ENCODE data around the gene PCK2.

- TF ChIP-seq POLR2A (IDR thresholded peaks at IDR 0.05) (no peak), CTCF (IDR thresholded peaks at IDR 0.05) (no peak)
Observed at GRCh38 chr14:24070285-24071143, 23.6 kb upstream of the PCK2 start.

Measured in lower leg skin (tissue), 3 donors.